MM.1S (cell line): ENCODE data around the gene EIPR1.

Experiments used
- DNase-seq: peaks from one replicate; pipeline ENCODE4 v3.0.0-alpha.2; 2015
- H2AFZ ChIP-seq: fragments of 300-600 bp; sonication (generic); 2 replicates; pipeline ENCODE4 v1.6.0; 2016; ENCODE audit warnings: antibody characterized with exemption, low read length
- H3F3A ChIP-seq: fragments of 300-600 bp; sonication (generic); 2 replicates; pipeline ENCODE4 v1.6.1; 2016; ENCODE audit warnings: mild to moderate bottlenecking, antibody characterized with exemption, low read length, moderate library complexity, mixed read lengths; ENCODE audit not compliant: insufficient read depth
- H3K27ac ChIP-seq: fragments of 300-600 bp; sonication (generic); 2 replicates; pipeline ENCODE4 v1.5.1; 2016; ENCODE audit warnings: mild to moderate bottlenecking, low read length
- H3K27me3 ChIP-seq: fragments of 300-600 bp; sonication (generic); replicated peaks from 2 replicates; pipeline ENCODE4 v1.6.0; 2016; ENCODE audit warnings: low read length; ENCODE audit not compliant: insufficient read depth
- H3K36me3 ChIP-seq: fragments of 300-600 bp; sonication (generic); replicated peaks from 2 replicates; pipeline ENCODE4 v1.6.1; 2016; ENCODE audit warnings: mild to moderate bottlenecking, low read length, mixed read lengths; ENCODE audit not compliant: insufficient read depth
- H3K4me1 ChIP-seq: fragments of 300-600 bp; sonication (generic); 2 replicates; pipeline ENCODE4 v1.6.1; 2016; ENCODE audit warnings: low read length, mixed read lengths
- H3K4me2 ChIP-seq: fragments of 300-600 bp; sonication (generic); 2 replicates; pipeline ENCODE4 v1.6.0; 2016; ENCODE audit warnings: low read depth, low read length
- H3K4me3 ChIP-seq: fragments of 300-600 bp; sonication (generic); 2 replicates; pipeline ENCODE4 v1.5.1; 2016; ENCODE audit warnings: low read length, mixed read lengths
- H3K79me2 ChIP-seq: fragments of 300-600 bp; sonication (generic); 2 replicates; pipeline ENCODE4 v1.6.1; 2016; ENCODE audit warnings: mixed run types, low read length, mixed read lengths
- H3K9ac ChIP-seq: fragments of 300-600 bp; sonication (generic); 2 replicates; pipeline ENCODE4 v1.6.1; 2016; ENCODE audit warnings: low read length, mixed read lengths
- H3K9me2 ChIP-seq: fragments of 300-600 bp; sonication (generic); replicated peaks from 2 replicates; pipeline ENCODE4 v1.6.1; 2016; ENCODE audit warnings: mild to moderate bottlenecking, low read length, mixed read lengths; ENCODE audit not compliant: insufficient read depth
- H3K9me3 ChIP-seq: fragments of 300-600 bp; sonication (generic); replicated peaks from 2 replicates; pipeline ENCODE4 v1.6.1; 2016; ENCODE audit warnings: mild to moderate bottlenecking, low read length, mixed read lengths; ENCODE audit not compliant: insufficient read depth
- H4K20me1 ChIP-seq: fragments of 300-600 bp; sonication (generic); 2 replicates; pipeline ENCODE4 v1.6.1; 2016; ENCODE audit warnings: mild to moderate bottlenecking, low read length, moderate library complexity, mixed read lengths; ENCODE audit not compliant: insufficient read depth
- CTCF ChIP-seq: fragments of 300-600 bp; sonication (generic); IDR thresholded peaks from 2 replicates; pipeline ENCODE4 v1.5.1; 2016; ENCODE audit warnings: antibody characterized with exemption, low read length, mixed read lengths
- EZH2 ChIP-seq: fragments of 300-600 bp; sonication (generic); optimal IDR thresholded peaks from 2 replicates; pipeline ENCODE3; 2017; ENCODE audit warnings: low read depth, mild to moderate bottlenecking, antibody characterized with exemption, low read length, mixed read lengths
- EZH2phosphoT487 ChIP-seq: fragments of 300-600 bp; sonication (generic); IDR thresholded peaks from 2 replicates; pipeline ENCODE4 v1.6.1; 2018; ENCODE audit warnings: antibody characterized with exemption, low read length

Gene EIPR1

GRCh38 chr2:3267869-3268704, 109.5 kb downstream of the EIPR1 start:
- Histone ChIP-seq H3K4me2 (no peak overlapping the region), H3K9me2 (no peaks in the 10 kb centered on the region), H3K9me3 (no peaks in the 10 kb centered on the region), H3K9ac (no peak overlapping the region), H3K36me3 (no peaks in the 10 kb centered on the region), H3K79me2 (no peaks in the 10 kb centered on the region), H3K27ac (no peak overlapping the region), H3K4me3 (no peak overlapping the region), H4K20me1 (no peaks in the 10 kb centered on the region), H2AFZ (no peak overlapping the region), H3K4me1 (no peaks in the 10 kb centered on the region), H3F3A (no peaks in the 10 kb centered on the region), H3K27me3 (no peaks in the 10 kb centered on the region)
- TF ChIP-seq EZH2 = no peak
- TF ChIP-seq EZH2phosphoT487 = no peak
- no peak for TF ChIP-seq CTCF
- DNase-seq = no peak

GRCh38 chr2:3266925-3267867, 110.4 kb downstream of the EIPR1 start:
- H3K27ac ChIP-seq = no peak overlapping the region
- H3K4me2 ChIP-seq = no peak overlapping the region
- H3K36me3 ChIP-seq = no peaks in the 10 kb centered on the region
- no peaks in the 10 kb centered on the region for H3K27me3 ChIP-seq
- no peaks in the 10 kb centered on the region for H3K79me2 ChIP-seq
- H2AFZ ChIP-seq = no peak overlapping the region
- no peaks in the 10 kb centered on the region for H3K9me2 ChIP-seq
- H3F3A ChIP-seq = no peaks in the 10 kb centered on the region
- DNase-seq = no peak
- no peak overlapping the region for H3K4me3 ChIP-seq
- H4K20me1 ChIP-seq = no peaks in the 10 kb centered on the region
- H3K9me3 ChIP-seq = no peaks in the 10 kb centered on the region
- H3K4me1 ChIP-seq = no peaks in the 10 kb centered on the region
- H3K9ac ChIP-seq = no peak overlapping the region
- no peak for TF ChIP-seq EZH2
- no peak for TF ChIP-seq EZH2phosphoT487
- TF ChIP-seq CTCF = no peak

GRCh38 chr2:3265981-3266924, 111.4 kb downstream of the EIPR1 start:
- H2AFZ ChIP-seq = no peak overlapping the region
- no peak overlapping the region for H3K27ac ChIP-seq
- no peaks in the 10 kb centered on the region for H3F3A ChIP-seq
- no peak overlapping the region for H3K4me3 ChIP-seq
- no peak for TF ChIP-seq EZH2phosphoT487
- TF ChIP-seq EZH2 = no peak
- no peak for TF ChIP-seq CTCF
- H3K27me3 ChIP-seq = no peaks in the 10 kb centered on the region
- no peaks in the 10 kb centered on the region for H4K20me1 ChIP-seq
- H3K9ac ChIP-seq = no peak overlapping the region
- H3K9me2 ChIP-seq = no peaks in the 10 kb centered on the region
- H3K4me2 ChIP-seq = no peak overlapping the region
- no peaks in the 10 kb centered on the region for H3K79me2 ChIP-seq
- no peaks in the 10 kb centered on the region for H3K9me3 ChIP-seq
- no peaks in the 10 kb centered on the region for H3K36me3 ChIP-seq
- H3K4me1 ChIP-seq = no peaks in the 10 kb centered on the region
- DNase-seq = no peak
